Measurements from ENCODE around the gene GBF1.

DNA sequence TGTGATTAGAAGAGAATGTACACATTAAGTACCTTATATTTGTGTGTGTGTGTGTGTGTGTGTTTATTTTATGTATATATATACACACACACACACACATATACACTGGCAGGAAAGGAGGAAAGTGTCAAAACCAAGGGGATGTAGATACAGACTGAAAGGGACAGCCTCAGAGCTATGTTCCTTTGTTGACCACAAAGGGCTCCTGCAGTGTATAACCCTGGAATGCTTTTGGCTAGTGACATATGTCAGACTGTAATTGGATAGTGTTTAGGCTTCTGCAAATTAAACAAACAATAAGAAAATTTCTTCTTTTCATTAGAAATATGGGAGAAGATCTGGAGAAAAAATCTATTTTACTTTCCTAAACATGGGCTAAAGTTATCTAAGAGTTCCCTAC, 15.9 kb downstream of the GBF1 start:
- TF ChIP-seq, protein P1, sequence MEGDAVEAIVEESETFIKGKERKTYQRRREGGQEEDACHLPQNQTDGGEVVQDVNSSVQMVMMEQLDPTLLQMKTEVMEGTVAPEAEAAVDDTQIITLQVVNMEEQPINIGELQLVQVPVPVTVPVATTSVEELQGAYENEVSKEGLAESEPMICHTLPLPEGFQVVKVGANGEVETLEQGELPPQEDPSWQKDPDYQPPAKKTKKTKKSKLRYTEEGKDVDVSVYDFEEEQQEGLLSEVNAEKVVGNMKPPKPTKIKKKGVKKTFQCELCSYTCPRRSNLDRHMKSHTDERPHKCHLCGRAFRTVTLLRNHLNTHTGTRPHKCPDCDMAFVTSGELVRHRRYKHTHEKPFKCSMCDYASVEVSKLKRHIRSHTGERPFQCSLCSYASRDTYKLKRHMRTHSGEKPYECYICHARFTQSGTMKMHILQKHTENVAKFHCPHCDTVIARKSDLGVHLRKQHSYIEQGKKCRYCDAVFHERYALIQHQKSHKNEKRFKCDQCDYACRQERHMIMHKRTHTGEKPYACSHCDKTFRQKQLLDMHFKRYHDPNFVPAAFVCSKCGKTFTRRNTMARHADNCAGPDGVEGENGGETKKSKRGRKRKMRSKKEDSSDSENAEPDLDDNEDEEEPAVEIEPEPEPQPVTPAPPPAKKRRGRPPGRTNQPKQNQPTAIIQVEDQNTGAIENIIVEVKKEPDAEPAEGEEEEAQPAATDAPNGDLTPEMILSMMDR (conservative IDR thresholded peaks at IDR 0.05 in 1 of 2, IDR thresholded peaks at IDR 0.05 in 1 of 2; ENCODE audit: extremely low read depth in 1 of 2, insufficient read depth in 1 of 2, low read depth in 1 of 2, low read length in 2 of 2) = no peak
- no peak for TF ChIP-seq EZH2 (IDR thresholded peaks at IDR 0.05; ENCODE audit: borderline replicate concordance, low read length)

Data from mammary epithelial cell (primary cell).